Esophagus squamous epithelium (tissue), 5 donors: Measurements from ENCODE around the gene DNAJB12. TPM values are rescaled to one million over a fixed set of nuclear protein-coding genes. Genes with fewer than 3 reads are reported as not detected.

Experiments used
- DNase-seq: peaks from one replicate; lab custom pipeline; 2025; lab: John Stamatoyannopoulos, UW
- H3K27ac ChIP-seq, 4 donors: fragments of 200-600 bp; sonication (generic); one replicate each; pipeline ENCODE4 v1.5.1; 2016 to 2019; ENCODE audit warnings: mild to moderate bottlenecking in 1 of 4
- H3K27me3 ChIP-seq, 4 donors: fragments of 200-600 bp; sonication (generic); 1 replicate in 3 of 4; 2 replicates in 1 of 4; pipeline versions ENCODE4 v1.5.1 to v1.6.0; 2017 to 2021; ENCODE audit warnings: antibody characterized with exemption in 1 of 4
- H3K36me3 ChIP-seq, 3 donors: fragments of 200-600 bp; sonication (generic); one replicate each; pipeline ENCODE4 v1.5.1; 2016 to 2019
- H3K4me1 ChIP-seq, 3 donors: fragments of 200-600 bp; sonication (generic); one replicate each; pipeline ENCODE4 v1.5.1; 2017 to 2019
- H3K4me3 ChIP-seq, 4 donors: fragments of 200-600 bp; sonication (generic); 1 replicate in 3 of 4; 2 replicates in 1 of 4; pipeline ENCODE4 v1.5.1; 2016 to 2019; ENCODE audit warnings: mild to moderate bottlenecking in 2 of 4, moderate library complexity in 1 of 4
- H3K9me3 ChIP-seq, 3 donors: fragments of 200-600 bp; sonication (generic); one replicate each; pipeline ENCODE4 v1.5.1; 2016 to 2019
- CTCF ChIP-seq, 6 experiments: fragments of 450-650 bp in 4 of 6; fragments of 200-600 bp in 2 of 6; sonication (generic) in 2 of 6; IDR thresholded peaks; one replicate each; pipeline ENCODE4 v1.5.1; 2016 to 2019; ENCODE audit warnings: antibody characterized with exemption in 6 of 6, mild to moderate bottlenecking in 4 of 6, moderate library complexity in 4 of 6
- POLR2A ChIP-seq, 4 donors: fragments of 450-650 bp; IDR thresholded peaks; one replicate each; pipeline ENCODE4 v1.6.1; 2017; ENCODE audit warnings: antibody characterized with exemption in 4 of 4, mild to moderate bottlenecking in 4 of 4, moderate library complexity in 3 of 4
- WGBS, 2 donors: methylation state at CpG; one replicate each; pipeline ENCODE4 v1.1.5; 2018; 5-methylcytosine and 5-hydroxymethylcytosine counted together
- intact Hi-C: fragments of 100-400 bp; cut with DNase I; formaldehyde crosslinking; loops from one replicate; pipeline ENCODE4 v1.15.0; 2022
- total RNA-seq, 4 donors: library from RNA; depleted of rRNA; stranded (reverse); fragments of >200 nt; gene quantifications; one replicate each; pipeline ENCODE4 v1.1.0, GENCODE V29; 2016
- donor health status: DM: yes; HTN: yes; CAD: no.

Gene DNAJB12
- total RNA-seq, 4 donors from 2014 or later: 22.7 to 34.0 (median 23.8) TPM

GRCh38 chr10:72379776-72380175, 25.1 kb upstream of the DNAJB12 start:
- intact Hi-C loops: no loop called here
- WGBS, 2 donors: 74 to 100% methylated on average over 2 of the region's 2 CpGs

GRCh38 chr10:72379062-72379461, 24.3 kb upstream of the DNAJB12 start:
- H3K9me3 ChIP-seq: no peaks in the 10 kb centered on the region
- H3K4me3 ChIP-seq: no peak overlapping the region
- no peaks in the 10 kb centered on the region for H3K27me3 ChIP-seq
- no peaks in the 10 kb centered on the region for H3K4me1 ChIP-seq
- intact Hi-C loops: no loop called here
- TF ChIP-seq CTCF (IDR thresholded peaks at IDR 0.05): no peak
- no peak for TF ChIP-seq POLR2A (IDR thresholded peaks at IDR 0.05)
- H3K36me3 ChIP-seq: peaks cover 0 to 18% (median 0%) of the 10 kb centered on the region in 3 donors
- no peak overlapping the region for H3K27ac ChIP-seq
- WGBS, 2 donors: 95 to 100% methylated on average over 2 of the region's 2 CpGs
- DNase-seq: no peak

More at GRCh38 chr10:72379776-72380175, 25.1 kb upstream of the DNAJB12 start:
- no peaks in the 10 kb centered on the region for H3K9me3 ChIP-seq
- no peaks in the 10 kb centered on the region for H3K4me1 ChIP-seq
- H3K4me3 ChIP-seq: no peak overlapping the region
- DNase-seq: no peak
- TF ChIP-seq CTCF (IDR thresholded peaks at IDR 0.05): no peak
- TF ChIP-seq POLR2A (IDR thresholded peaks at IDR 0.05): no peak
- H3K36me3 ChIP-seq: peaks cover 0 to 17% (median 0%) of the 10 kb centered on the region in 3 donors
- H3K27ac ChIP-seq: no peak overlapping the region
- H3K27me3 ChIP-seq: no peaks in the 10 kb centered on the region

GRCh38 chr10:72375585-72375984, 20.9 kb upstream of the DNAJB12 start:
- H3K4me3 ChIP-seq: no peak overlapping the region
- DNase-seq: no peak
- peaks cover 0 to 40% (median 0%) of the 10 kb centered on the region in 3 donors for H3K36me3 ChIP-seq
- 68 to 74% methylated on average over 5 of the region's 5 CpGs for WGBS, 2 donors
- TF ChIP-seq CTCF (IDR thresholded peaks at IDR 0.05) (no peak), POLR2A (IDR thresholded peaks at IDR 0.05) (no peak)
- H3K9me3 ChIP-seq: no peaks in the 10 kb centered on the region
- H3K4me1 ChIP-seq: no peaks in the 10 kb centered on the region
- H3K27me3 ChIP-seq: no peaks in the 10 kb centered on the region
- no peak overlapping the region for H3K27ac ChIP-seq
- intact Hi-C loops: no loop called here

GRCh38 chr10:72375173-72375572, 20.5 kb upstream of the DNAJB12 start:
- Histone ChIP-seq H3K4me1 (no peaks in the 10 kb centered on the region), H3K27me3 (no peaks in the 10 kb centered on the region), H3K36me3 (peaks cover 0 to 40% (median 0%) of the 10 kb centered on the region in 3 donors), H3K27ac (no peak overlapping the region), H3K9me3 (no peaks in the 10 kb centered on the region), H3K4me3 (no peak overlapping the region)
- intact Hi-C loops: no loop called here
- 92 to 100% methylated on average over 3 of the region's 3 CpGs for WGBS, 2 donors
- no peak for TF ChIP-seq CTCF (IDR thresholded peaks at IDR 0.05)
- no peak for TF ChIP-seq POLR2A (IDR thresholded peaks at IDR 0.05)
- no peak for DNase-seq

DNA sequence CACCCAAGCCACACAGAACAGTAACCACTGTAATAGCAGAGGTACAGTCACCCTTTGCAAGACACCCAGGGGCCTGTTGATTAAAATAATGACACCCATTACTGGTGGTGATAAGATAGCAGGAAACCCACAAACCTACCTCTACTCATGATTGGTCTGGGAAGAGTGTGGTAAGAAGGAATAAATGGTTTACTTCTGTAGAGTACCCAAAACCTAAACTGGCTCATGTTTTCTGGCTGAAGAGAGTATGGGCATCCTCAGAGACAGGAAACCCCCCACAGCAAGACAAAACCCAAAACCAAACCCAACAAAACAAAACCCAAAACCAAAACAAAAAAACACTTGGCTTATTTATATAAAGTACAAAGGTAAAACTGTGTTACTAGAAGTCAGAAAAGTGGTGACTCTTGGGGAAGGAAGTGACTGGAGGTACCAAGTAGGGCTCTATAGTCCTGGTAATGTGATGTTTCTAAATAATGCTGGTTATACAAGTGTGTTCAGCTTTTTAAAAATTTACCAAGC, 15.5 kb upstream of the DNAJB12 start:
- intact Hi-C loops: no loop called here
- Histone ChIP-seq H3K36me3 (peaks cover 0 to 53% (median 0%) of the 10 kb centered on the region in 3 donors), H3K27me3 (no peaks in the 10 kb centered on the region)

More for the DNA sequence above, 15.5 kb upstream of the DNAJB12 start:
- no peak for DNase-seq
- no peak overlapping the region for H3K4me3 ChIP-seq
- H3K4me1 ChIP-seq: no peaks in the 10 kb centered on the region
- TF ChIP-seq POLR2A (IDR thresholded peaks at IDR 0.05) (no peak), CTCF (IDR thresholded peaks at IDR 0.05) (no peak)
- H3K9me3 ChIP-seq: no peaks in the 10 kb centered on the region
- no peak overlapping the region for H3K27ac ChIP-seq
